ENCODE measurements around the gene SYNGR2.

DNA sequence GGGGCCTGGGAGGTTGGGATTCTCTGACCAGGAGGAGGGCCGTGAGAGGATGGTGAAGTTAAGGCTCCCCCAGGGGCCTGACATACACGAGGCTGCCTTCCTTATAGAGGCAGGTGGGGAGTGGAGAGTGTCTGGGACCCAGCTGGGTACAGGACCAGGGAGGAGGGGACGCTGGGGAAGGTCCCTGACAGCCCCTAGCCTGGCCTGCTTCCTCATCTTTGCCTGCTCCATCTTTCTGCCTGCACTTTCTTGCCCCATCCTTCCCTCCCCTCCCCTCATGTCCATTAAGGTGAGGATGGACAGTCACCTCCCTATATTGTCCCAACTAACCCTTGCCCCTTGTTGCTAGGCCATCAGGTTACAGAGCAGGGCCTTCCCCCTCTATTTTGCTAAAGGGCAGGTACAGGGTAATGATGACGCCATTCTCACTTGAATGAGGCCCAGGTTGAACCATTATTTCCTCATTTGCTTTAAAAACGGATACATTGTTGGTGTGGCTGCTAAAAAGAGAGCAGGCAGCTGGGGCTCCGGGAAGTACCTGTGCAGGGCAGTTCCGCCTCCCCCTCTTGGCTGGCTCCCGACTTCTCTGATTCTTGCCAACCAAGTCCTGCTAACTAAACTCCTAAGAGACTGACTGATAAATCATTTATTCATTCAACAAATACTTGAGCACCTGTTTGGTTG, 20.9 kb upstream of the SYNGR2 start:
- TF ChIP-seq, protein P1, sequence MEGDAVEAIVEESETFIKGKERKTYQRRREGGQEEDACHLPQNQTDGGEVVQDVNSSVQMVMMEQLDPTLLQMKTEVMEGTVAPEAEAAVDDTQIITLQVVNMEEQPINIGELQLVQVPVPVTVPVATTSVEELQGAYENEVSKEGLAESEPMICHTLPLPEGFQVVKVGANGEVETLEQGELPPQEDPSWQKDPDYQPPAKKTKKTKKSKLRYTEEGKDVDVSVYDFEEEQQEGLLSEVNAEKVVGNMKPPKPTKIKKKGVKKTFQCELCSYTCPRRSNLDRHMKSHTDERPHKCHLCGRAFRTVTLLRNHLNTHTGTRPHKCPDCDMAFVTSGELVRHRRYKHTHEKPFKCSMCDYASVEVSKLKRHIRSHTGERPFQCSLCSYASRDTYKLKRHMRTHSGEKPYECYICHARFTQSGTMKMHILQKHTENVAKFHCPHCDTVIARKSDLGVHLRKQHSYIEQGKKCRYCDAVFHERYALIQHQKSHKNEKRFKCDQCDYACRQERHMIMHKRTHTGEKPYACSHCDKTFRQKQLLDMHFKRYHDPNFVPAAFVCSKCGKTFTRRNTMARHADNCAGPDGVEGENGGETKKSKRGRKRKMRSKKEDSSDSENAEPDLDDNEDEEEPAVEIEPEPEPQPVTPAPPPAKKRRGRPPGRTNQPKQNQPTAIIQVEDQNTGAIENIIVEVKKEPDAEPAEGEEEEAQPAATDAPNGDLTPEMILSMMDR (IDR thresholded peaks at IDR 0.05): no peak
- TF ChIP-seq POLR2A (IDR thresholded peaks at IDR 0.05; ENCODE audit: low read depth) (no peak), EP300 (IDR thresholded peaks at IDR 0.05) (no peak), POLR2AphosphoS5 (IDR thresholded peaks at IDR 0.05) (no peak)
